Effector CD4-positive, alpha-beta T cell (primary cell): ENCODE data around the gene ARMCX6.
"Not testable (repeated sequence)": the region's sequence is repeated elsewhere in the genome, so short reads cannot be mapped to it uniquely, and the experiment has no call there.

Source experiments
- DNase-seq: peaks from one replicate; pipeline ENCODE4 v3.0.0-alpha.2; 2020
- total RNA-seq: gene quantifications from one replicate; lab custom pipeline; 2026; lab: John Stamatoyannopoulos, UW

Gene ARMCX6
- 9.9 reads per million, percentile 31 among the genes with 10 or more reads in this experiment for total RNA-seq

DNA sequence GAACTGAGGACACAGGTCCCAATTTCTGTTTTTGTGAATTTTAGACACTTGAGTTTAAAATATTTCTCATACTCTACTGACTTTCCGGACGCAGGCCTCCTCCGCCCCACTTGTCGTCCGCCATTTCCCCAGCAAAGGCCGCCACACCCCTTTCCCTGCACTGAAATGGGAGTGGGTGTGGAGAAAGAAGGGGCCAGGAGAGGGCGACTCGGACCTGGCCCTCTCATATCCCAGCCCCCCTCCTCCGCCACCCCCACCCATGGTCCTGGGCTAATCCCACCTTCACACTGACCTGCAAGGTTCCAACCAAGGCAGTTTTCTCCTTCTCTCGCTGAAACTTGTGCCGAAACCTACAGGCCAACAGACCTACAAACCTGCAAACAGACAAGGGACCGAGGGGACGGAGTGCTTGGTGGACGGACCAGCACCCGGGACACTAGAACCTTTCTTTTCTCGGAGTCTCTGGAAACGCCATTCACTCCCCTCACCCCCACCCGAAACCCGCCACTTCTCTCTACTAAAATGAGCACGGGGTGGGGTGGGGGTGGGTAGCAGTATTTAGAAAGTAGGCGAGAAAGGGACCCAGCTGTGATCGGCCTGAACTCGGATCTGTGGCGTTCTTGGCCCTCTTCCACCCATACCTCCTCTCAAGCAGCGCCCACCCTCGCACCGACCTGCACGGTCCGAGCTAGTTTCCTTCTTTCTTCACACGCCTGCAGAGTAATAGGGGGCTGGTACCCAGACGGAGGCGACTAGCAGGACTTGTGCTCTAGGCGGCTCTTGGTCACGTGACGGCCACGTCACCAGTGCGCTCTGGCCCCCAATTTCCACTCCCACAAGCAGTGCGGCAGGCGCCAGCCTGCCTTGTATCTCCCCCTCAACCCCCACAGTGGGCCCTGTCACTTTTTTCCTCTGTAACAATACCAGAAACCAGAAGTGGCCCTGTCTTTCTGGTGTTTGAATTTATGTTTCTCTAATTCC, at the start of gene ARMCX6:
Gene ARMCX6 (minus strand): TSS at position 790 of the 981 bp plus-strand sequence. CDS start 1,380 bp downstream, outside the sequence.
- DNase-seq: peak; percentile 68

DNA sequence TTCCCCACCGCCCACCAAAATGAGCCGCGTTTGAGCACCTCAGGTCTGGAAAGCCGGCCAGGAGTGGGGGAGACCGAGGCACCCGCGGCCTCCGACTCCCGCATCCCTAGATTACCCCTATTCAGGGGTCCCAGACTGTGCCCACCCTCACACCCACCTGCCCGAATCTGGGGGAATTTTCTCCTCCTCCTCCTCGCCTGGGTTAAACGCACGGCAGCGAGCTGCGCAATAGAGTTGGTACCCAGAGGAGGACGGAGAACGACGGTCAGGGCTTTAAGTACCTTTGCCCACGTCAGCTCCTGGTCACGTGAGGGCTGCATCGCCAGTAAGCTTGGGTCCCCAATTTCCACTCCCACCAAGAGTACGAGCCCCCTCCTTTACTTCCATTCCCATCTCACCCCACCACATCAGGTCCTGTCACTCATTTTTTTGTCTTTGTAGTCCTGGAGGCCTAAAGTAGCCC, 41.8 kb upstream of the ARMCX6 start, which contains the start of gene ARMCX2:
Gene ARMCX2 (minus strand): TSS at position 250 of the 463 bp plus-strand sequence. CDS start 2,262 bp downstream, outside the sequence.
- no peak for DNase-seq

DNA sequence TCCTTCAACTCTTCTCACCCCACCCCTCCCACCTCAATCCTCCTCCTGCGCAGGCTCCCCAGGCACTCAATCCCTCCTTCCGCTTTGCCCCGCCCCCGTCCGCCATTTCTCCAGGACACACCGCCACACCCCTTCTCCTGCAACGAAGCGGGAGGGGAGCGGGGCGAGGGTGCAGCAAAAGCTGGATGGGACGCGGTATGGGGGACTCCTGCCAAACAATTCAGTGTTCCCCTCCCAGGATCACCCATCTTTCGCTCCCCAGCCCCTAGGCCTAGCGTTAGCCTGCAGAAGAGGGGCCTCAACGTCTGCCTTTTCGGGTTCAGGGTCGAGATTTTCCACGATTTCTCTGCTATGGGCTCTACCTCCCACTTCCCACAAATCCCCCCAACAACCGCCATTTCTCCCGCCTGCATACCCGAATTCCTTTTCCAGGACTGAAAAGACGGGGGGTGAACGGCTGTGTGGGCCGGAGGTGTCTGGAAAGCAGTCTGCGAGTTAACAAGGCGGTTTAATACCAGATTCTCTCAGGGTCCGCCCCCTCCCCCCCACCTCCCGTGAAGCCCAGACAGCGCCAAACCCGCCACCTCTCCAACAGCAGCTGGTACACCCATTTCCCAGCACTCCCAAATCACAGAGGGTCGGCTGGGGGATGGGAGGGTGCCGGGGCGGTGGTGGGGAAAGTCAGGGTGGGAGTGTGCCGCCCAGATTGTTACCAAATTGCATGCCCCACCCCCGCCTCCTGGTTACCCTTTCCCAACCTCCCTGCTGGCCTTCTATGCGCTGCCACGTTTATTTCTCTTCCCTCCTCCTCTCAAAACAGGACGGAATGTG, 41.1 kb upstream of the ARMCX6 start:
- DNase-seq: peak; percentile 31

DNA sequence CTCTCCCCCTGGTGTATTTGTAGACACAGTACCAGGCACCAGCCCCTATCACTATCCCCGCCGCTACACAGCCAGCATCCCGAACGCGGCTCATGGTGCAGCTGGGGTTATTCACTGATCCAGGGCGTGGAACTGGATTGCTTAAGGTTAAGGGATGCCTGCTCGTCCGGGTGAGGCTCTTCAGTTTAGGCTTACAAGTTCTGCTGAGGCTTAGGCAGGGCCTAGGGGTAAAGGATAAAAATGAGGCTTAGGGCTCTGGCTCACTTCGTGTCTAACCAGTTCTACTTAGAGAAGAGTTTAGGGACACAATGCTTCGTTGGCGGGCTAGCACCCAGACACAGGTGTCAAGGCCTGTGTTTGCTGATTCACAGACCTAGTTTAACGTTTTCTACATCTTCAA, 39.7 kb upstream of the ARMCX6 start:
- no peak for DNase-seq

DNA sequence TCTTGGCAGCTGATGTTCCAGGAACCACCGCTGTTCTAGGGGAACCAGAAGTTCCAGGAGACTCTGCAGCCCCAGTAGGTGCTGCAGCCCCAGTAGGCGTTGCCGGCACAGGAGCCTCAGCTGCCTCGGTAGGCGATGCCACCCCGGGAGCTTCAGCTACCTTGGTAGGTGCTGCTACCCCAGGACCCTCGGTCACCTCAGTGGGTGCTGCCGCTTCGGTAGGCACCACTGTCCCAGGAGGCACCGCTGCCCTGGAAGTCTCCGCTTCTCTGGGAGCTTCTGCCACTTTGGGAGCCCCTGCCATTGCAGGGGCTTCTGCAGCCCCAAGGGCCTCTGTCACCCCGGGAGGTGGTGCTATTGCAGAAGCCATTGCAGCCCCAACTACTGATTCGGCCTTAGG, 39.0 kb upstream of the ARMCX6 start:
- no peak for DNase-seq

DNA sequence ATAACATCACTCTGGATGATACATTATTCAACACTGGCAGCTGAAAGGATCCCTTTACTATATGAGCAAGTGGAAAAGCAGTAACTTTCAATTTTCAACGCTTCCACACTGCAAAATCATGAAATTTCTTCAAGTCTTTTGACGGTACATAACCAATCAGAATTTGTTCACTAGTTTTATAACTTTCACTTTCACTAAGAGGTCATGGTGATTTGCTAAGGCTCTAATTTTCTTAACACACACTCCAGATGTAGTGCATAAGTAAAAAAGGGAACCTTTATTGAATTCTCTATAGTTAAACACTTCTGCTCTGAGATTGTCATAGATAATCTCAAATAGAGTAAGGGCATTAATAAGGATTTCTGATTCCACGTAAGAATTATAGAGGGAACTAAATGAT, 37.7 kb upstream of the ARMCX6 start:
- no peak for DNase-seq

DNA sequence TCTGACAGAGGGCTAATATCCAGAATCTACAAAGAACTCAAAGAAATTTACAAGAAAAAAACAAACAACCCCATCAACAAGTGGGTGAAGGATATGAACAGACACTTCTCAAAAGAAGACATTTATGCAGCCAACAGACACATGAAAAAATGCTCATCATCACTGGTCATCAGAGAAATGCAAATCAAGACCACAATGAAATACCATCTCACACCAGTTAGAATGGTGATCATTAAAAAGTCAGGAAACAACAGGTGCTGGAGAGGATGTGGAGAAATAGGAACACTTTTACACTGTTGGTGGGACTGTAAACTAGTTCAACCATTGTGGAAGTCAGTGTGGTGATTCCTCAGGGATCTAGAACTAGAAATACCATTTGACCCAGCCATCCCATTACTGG, 29.9 kb upstream of the ARMCX6 start:
- DNase-seq: not testable (repeated sequence)

DNA sequence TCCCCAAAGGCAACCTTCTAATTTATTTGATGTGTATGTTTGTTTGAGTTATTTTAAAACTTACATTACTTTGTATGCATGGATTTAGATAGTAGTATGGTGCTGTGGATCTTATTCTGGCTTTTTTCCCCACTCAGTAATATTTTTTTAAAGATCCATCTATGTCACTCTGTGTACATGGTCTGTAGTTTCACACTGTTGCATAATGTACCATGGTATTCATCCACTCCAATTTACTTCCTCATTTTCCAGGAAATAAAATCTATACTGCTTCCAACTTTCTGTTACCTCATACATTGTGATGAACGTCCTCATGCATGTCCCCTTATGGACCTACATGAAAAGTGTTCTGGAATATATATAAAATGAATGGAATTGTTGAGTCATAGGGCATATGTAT, 24.3 kb upstream of the ARMCX6 start:
- no peak for DNase-seq

DNA sequence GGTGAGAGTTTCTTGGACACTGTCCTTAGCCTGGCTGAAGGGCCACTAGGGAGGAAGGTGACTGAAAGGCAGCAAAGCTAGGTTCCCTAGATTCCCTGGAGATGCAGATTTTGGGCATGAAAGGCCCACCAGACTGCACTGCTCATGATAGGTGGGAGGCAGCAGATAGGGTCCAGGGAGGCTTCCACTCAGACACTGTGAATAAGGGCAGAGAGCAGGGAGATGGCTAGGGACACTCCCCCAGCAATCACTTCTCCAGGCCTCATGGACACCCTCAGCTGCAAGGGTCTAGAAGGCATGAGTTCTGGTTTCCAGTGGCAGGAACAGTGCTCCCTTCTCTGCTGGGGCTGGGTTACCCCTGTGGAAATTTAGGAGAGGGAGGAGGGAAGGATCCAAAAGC, 21.8 kb upstream of the ARMCX6 start:
- no peak for DNase-seq

DNA sequence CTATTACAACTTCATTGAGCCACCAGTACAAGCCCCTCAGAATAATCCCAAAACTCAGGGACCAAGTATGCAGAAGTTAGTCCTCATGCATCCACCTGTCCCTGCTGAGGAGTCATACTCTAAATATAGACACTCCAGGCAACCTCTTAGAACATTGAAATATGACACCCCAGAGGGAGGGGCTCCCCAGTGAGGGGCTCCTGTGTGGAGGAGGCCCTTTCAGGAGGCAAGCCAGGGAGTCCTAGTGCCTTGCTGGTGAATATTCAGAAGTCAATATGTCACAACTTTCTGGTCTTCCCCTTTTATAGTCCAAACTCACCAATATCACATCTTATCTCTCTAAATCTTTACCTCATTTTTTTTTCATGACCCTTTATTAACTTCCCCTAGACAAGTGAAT, 1.6 kb upstream of the ARMCX6 start:
- DNase-seq: no peak

DNA sequence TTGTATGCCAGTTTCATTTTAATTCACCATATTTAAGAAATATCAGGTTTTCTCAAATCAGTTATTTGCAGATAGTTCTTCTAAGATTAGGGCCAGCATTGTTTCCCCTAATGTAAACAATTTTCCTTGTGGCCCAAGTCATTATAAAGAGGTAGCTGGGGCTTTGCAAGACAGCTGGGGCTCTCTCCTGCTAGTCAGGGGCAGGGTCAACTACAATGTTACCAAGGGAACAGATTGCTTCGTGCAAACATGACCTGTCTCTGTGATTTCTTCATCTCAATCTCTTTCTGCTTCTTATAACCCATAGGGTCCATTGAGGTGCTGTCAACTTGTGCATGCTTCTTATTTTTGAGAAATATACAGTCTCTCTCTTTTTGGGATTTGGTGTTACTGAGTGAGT, 12.1 kb downstream of the ARMCX6 start:
- DNase-seq: no peak

DNA sequence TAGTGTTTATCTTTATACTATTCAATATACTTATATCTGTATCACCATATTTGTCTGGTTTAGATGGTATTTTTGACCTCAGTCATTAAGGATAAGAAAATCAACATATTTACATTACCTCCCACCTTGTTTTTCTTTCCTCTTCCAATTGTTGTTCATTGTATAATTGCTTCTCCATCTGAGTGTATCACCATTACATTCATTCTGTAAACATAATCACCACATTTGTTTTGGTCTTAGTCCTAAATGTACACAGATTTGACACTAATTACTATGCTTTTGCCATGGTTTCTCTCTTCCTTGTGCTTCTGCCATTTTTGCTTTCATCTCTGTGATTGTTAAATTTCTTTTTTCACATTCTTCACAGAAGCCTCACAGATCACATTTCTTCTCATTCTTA, 12.7 kb downstream of the ARMCX6 start:
- DNase-seq: no peak

DNA sequence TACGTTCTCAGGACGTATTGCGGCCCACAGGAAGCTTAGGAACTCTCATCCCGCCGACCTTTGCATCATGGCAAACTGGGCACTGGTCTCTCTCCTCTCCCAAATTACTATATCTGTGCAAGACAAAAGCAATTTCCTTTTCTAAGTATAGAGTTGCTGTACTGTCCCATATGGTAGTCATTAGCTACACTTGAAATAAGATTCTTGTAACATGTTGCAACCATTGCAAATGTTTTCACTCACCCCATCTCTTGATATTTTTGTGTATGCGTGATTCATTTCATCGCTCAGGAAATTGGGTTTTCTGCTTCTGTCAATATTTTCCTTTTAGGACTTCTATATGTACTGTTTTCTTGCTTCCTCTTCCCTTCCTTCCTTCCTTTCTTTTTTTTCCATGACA, 15.7 kb downstream of the ARMCX6 start:
- no peak for DNase-seq

DNA sequence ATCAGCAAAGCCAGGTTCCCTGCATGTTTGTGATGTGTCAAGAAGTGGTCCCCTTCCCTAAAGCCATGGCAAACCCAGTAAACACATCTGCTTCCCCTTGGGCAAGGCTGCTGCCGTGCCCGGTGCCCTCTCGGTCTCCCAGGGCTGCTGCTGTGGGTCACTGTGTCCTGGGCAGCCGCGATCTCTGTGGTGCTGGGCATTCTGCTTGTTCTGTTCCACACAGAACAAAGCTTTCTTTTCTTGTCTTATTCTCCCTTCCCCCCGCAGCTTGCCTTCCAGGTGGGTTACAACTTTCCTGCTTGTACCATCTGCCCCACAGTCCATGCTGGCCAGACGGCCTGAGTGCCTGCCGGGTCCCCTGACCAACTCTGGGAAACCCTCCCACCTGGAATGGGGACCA, 18.2 kb downstream of the ARMCX6 start:
- not testable (repeated sequence) for DNase-seq

DNA sequence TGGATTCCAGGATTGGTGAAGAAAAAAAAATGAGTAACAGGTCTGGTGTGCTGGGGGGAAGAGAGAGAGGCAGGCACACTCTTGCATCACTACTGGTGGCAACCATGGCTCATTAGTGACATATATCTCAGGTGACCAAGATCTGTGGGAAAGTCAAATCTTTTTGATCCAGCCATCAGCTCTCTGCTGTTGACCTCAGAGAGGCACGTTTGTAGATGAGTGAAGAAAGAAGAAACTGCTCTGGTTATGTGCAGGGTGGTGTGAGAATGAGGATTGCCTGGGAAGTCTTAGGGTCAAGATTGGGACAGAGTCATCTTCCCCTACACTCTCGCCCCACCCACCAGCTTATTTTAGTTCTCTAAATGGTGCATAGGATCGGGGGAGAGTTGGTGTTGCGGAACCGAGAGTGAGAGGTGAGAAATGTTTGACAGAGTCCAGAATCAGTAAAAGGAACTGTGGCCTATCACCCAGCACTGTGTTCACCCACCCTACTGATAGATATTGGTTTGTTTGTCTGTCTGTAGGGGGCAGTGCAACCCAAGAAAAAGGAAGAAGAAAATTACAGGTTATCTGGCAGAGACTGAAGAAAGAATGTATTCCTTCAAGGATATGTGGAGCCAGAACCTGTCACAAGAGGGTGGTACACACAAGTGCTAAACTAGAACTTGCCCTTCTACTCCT, 21.9 kb downstream of the ARMCX6 start:
- DNase-seq: peak; percentile 36
